ENCODE measurements around the gene NMNAT2. TPM values are rescaled to one million over a fixed set of nuclear protein-coding genes. Genes with fewer than 3 reads are reported as not detected.

Gene NMNAT2
- total RNA-seq, 4 donors from 2014 or later: 0.60 to 1.7 (median 0.92) TPM

DNA sequence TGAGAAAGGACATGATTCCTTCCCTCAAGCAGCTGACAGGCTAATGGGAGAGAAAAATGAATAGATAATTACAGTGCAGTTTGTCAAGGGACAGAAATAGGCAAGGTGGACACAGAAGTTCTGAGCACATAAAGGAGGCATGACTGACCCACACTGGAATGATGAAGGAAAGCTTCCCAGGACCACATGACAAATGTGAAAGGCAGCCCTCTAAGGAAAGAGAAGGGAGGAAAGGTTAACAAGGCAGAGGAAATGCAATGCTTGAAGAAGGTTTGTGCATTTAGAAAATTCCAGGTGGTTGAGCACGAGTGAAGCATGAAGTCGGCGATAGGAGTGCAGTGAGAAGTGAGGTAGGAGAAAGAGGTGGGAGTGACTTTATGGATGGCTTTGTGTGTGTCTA, 194.7 kb downstream of the NMNAT2 start:
- H3K36me3 ChIP-seq: no peaks in the 10 kb centered on the region
- no peak for TF ChIP-seq POLR2A (IDR thresholded peaks at IDR 0.05)
- no peak for TF ChIP-seq EP300 (IDR thresholded peaks at IDR 0.05)
- TF ChIP-seq, protein P1, sequence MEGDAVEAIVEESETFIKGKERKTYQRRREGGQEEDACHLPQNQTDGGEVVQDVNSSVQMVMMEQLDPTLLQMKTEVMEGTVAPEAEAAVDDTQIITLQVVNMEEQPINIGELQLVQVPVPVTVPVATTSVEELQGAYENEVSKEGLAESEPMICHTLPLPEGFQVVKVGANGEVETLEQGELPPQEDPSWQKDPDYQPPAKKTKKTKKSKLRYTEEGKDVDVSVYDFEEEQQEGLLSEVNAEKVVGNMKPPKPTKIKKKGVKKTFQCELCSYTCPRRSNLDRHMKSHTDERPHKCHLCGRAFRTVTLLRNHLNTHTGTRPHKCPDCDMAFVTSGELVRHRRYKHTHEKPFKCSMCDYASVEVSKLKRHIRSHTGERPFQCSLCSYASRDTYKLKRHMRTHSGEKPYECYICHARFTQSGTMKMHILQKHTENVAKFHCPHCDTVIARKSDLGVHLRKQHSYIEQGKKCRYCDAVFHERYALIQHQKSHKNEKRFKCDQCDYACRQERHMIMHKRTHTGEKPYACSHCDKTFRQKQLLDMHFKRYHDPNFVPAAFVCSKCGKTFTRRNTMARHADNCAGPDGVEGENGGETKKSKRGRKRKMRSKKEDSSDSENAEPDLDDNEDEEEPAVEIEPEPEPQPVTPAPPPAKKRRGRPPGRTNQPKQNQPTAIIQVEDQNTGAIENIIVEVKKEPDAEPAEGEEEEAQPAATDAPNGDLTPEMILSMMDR (IDR thresholded peaks at IDR 0.05): no peak
- H3K27me3 ChIP-seq: no peaks in the 10 kb centered on the region
- no peak overlapping the region for H3K27ac ChIP-seq
- H3K4me1 ChIP-seq: peaks cover 0 to 11% (median under 1%) of the 10 kb centered on the region in 4 donors
- no peak for DNase-seq (ENCODE audit: low spot score in 2 of 2)
- WGBS, 2 donors: 83 to 97% methylated on average over 3 of the region's 3 CpGs
- H3K9me3 ChIP-seq: no peaks in the 10 kb centered on the region
- no peak overlapping the region for H3K4me3 ChIP-seq

DNA sequence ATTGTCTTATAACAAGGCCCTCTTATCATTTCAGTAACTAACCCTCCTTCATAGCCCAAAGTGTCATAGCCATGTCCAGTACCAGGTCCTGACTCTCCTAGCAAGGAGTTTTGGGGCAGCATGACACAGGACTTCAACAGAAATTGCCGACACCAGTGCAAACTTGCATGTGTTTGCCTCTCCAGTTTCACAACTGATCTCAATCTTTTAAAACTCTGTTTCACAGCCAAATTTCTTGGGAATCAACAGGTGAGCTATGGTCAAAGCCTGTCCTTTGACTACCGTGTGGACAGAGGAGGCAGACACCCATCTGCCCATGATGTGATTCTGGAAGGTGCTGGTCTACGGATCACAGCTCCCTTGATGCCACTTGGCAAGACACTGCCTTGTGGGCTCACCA, 195.3 kb downstream of the NMNAT2 start:
- H3K4me3 ChIP-seq: no peak overlapping the region

DNA sequence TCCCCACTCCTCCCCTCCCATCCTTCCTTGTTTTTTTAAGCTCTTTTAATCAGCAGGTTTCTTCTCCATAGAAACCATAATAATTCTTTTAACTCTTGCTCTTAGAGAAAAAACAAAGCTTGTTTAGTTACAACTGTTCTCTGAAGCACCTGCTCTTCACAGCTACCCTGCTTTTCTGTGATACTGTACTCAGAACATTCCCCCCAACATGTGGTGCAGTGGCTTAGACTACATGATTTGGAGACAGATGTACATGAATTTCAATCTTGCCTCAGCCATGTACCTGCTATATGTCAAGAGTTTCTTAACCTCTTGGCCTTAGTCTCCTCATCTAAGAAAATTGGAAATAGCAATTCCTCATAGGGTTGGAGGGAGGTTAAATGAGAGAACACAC, 198.6 kb downstream of the NMNAT2 start:
- H3K4me3 ChIP-seq: no peak overlapping the region
- no peaks in the 10 kb centered on the region for H3K27me3 ChIP-seq
- no peaks in the 10 kb centered on the region for H3K36me3 ChIP-seq
- DNase-seq (ENCODE audit: low spot score in 2 of 2): no peak
- H3K27ac ChIP-seq: peak overlapping the region in 1 of 4 donors; percentile 18
- TF ChIP-seq, protein P1 (IDR thresholded peaks at IDR 0.05): no peak
- TF ChIP-seq EP300 (IDR thresholded peaks at IDR 0.05) (no peak), POLR2A (IDR thresholded peaks at IDR 0.05) (no peak)
- peaks cover 0 to 11% (median 3%) of the 10 kb centered on the region in 4 donors for H3K4me1 ChIP-seq
- H3K9me3 ChIP-seq: no peaks in the 10 kb centered on the region

More for the DNA sequence above, 195.3 kb downstream of the NMNAT2 start:
- Histone ChIP-seq H3K27me3 (no peaks in the 10 kb centered on the region), H3K9me3 (no peaks in the 10 kb centered on the region), H3K4me1 (peaks cover 0 to 11% (median 3%) of the 10 kb centered on the region in 4 donors), H3K27ac (no peak overlapping the region), H3K36me3 (no peaks in the 10 kb centered on the region)
- WGBS, 2 donors: 94% methylated on average over 3 of the region's 3 CpGs
- no peak for DNase-seq (ENCODE audit: low spot score in 2 of 2)
- TF ChIP-seq EP300 (IDR thresholded peaks at IDR 0.05) (no peak), POLR2A (IDR thresholded peaks at IDR 0.05) (no peak)
- TF ChIP-seq, protein P1 (IDR thresholded peaks at IDR 0.05): no peak

DNA sequence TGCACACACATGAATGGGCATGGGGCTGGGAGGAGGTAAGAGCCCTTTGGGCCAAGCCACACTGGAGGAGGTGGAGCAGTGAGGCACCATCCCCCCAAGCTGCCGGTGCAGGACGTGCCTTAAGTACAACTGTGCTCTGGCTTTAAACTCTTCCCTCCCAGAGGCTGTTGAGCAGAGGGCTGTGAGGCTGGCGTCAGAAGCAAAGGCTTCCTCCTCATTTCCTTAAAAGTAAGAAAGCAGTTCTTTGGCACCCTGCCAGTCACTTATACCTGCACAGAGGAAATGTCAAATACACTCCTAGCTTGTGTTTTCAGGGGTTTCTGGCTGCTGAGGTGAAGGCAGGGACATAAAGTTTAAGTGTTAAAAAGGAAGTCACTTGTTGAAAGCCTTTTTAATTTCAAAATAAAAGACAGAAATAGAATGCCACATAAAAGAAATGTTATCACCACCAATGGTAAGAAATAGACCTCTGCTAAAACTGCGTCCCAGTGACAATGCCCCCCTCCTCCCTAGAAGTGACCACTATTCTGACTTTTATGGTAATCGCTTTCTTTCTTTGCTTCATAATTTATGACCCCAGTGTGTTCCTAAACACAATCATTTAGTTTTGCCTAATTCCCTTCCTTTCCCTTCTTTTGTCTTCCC, 199.1 kb downstream of the NMNAT2 start:
- H3K27ac ChIP-seq: peak overlapping the region in 2 of 4 donors; percentile 50 to 56
- H3K27me3 ChIP-seq: no peaks in the 10 kb centered on the region
- H3K4me3 ChIP-seq: no peak overlapping the region
- TF ChIP-seq EP300 (IDR thresholded peaks at IDR 0.05): peak in 1 of 2 donors; percentile 27
- TF ChIP-seq, protein P1 (IDR thresholded peaks at IDR 0.05): no peak
- no peaks in the 10 kb centered on the region for H3K9me3 ChIP-seq
- H3K4me1 ChIP-seq: peaks cover 0 to 11% (median 3%) of the 10 kb centered on the region in 4 donors
- 36 to 43% methylated on average over 5 of the region's 5 CpGs for WGBS, 2 donors
- peak in 1 of 2 donors; percentile 35 for DNase-seq (ENCODE audit: low spot score in 2 of 2)
- H3K36me3 ChIP-seq: no peaks in the 10 kb centered on the region

DNA sequence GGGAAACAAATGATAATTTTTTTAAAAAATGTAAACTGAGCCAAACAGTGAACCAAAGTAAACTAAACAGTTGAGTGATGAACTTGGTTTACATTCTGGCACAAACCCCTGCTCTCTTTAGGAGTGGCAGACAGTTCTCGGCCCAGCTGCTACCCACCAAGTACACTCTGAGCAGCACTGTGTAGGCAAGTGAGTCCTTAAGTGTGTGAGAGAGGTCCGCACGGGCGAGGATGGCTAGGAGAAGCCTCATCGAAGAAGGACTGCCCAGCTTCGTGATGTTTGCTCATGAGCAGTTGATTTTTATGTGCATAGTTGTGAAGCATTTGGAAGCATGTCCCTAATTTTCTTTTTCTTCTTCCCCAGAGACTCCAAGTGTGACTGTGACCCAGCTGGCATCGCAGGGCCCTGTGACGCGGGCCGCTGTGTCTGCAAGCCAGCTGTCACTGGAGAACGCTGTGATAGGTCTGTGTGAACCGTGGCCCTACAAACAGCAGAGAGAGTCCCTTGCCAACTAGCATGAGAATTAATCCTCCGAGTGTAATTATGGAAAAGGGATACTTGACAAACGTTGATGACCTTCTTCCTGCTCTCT, 200.1 kb downstream of the NMNAT2 start:
- no peak for DNase-seq (ENCODE audit: low spot score in 2 of 2)
- no peak for TF ChIP-seq POLR2A (IDR thresholded peaks at IDR 0.05)
- TF ChIP-seq, protein P1 (IDR thresholded peaks at IDR 0.05): no peak
- no peak for TF ChIP-seq EP300 (IDR thresholded peaks at IDR 0.05)

More for the DNA sequence above, 200.1 kb downstream of the NMNAT2 start:
- H3K36me3 ChIP-seq: no peaks in the 10 kb centered on the region
- peak overlapping the region in 1 of 4 donors; percentile 56 for H3K27ac ChIP-seq
- no peaks in the 10 kb centered on the region for H3K9me3 ChIP-seq
- no peak overlapping the region for H3K4me3 ChIP-seq
- no peaks in the 10 kb centered on the region for H3K27me3 ChIP-seq
- peaks cover 0 to 11% (median 3%) of the 10 kb centered on the region in 4 donors for H3K4me1 ChIP-seq
- 66 to 73% methylated on average over 14 of the region's 14 CpGs for WGBS, 2 donors
